Stimulated activated naive CD8-positive, alpha-beta T cell treated with anti-CD3 and anti-CD28 coated beads, Interleukin-15, amount 100 ng/mL, for 72 hours (primary cell): Measurements from ENCODE around the gene STK11IP.

Experiments used
- ATAC-seq: fragments of 150-1000 bp; cut with Tn5 transposase; 2 replicates; pipeline ENCODE4 v1.10.0; 2021; ENCODE audit warnings: mild to moderate bottlenecking, moderate library complexity
- DNase-seq, 2 donors: peaks; one replicate each; pipeline ENCODE4 v3.0.0; 2021 to 2022
- H3K27ac Mint-ChIP-seq, 2 donors: one replicate each; pipeline ENCODE4 v1.8.0; 2022; ENCODE audit warnings: mild to moderate bottlenecking in 2 of 2, mixed read lengths in 2 of 2, moderate library complexity in 2 of 2
- H3K27me3 Mint-ChIP-seq: one replicate; pipeline ENCODE4 v1.8.0; 2022; ENCODE audit warnings: mixed read lengths
- H3K4me1 Mint-ChIP-seq: one replicate; pipeline ENCODE4 v1.8.0; 2022; ENCODE audit warnings: mild to moderate bottlenecking, mixed read lengths
- H3K4me3 Mint-ChIP-seq, 2 donors: one replicate each; pipeline ENCODE4 v1.8.0; 2022; ENCODE audit warnings: mild to moderate bottlenecking in 2 of 2, mixed read lengths in 2 of 2, moderate library complexity in 1 of 2
- H3K9me3 Mint-ChIP-seq, 2 donors: one replicate each; pipeline ENCODE4 v1.8.0; 2022; ENCODE audit warnings: mixed read lengths in 2 of 2

Gene STK11IP

DNA sequence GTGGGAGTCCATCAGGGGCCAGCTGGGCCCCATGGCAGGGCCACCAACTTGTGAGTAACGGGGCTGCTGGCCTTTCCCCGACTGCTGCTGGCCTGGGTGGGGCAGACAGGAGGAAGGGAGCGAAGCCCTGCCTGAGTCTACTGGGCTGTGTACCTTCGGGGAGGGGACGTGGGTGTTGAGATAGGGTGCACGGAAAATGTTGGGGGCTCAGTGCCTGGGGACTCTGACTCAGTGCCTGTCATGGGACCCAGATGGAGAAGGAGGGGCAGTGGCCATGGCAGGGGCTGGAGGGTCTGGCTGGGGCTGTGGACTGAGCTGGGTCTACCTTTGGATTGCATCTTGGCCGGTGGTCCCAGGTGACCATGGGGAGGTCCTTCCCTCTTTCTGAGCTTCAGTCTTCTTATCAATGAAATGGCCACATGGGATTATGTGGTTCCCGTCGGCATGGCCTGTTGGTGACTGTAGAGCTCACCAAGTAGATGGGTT, 33.8 kb downstream of the STK11IP start:
- H3K4me1 Mint-ChIP-seq, result peaks cover 21% of the 10 kb centered on the region
- ATAC-seq (no peak), DNase-seq (no peak)
- H3K9me3 Mint-ChIP-seq, result no peaks in the 10 kb centered on the region
- no peak overlapping the region for H3K27ac Mint-ChIP-seq
- H3K27me3 Mint-ChIP-seq, result peaks cover 29% of the 10 kb centered on the region
- no peak overlapping the region for H3K4me3 Mint-ChIP-seq

DNA sequence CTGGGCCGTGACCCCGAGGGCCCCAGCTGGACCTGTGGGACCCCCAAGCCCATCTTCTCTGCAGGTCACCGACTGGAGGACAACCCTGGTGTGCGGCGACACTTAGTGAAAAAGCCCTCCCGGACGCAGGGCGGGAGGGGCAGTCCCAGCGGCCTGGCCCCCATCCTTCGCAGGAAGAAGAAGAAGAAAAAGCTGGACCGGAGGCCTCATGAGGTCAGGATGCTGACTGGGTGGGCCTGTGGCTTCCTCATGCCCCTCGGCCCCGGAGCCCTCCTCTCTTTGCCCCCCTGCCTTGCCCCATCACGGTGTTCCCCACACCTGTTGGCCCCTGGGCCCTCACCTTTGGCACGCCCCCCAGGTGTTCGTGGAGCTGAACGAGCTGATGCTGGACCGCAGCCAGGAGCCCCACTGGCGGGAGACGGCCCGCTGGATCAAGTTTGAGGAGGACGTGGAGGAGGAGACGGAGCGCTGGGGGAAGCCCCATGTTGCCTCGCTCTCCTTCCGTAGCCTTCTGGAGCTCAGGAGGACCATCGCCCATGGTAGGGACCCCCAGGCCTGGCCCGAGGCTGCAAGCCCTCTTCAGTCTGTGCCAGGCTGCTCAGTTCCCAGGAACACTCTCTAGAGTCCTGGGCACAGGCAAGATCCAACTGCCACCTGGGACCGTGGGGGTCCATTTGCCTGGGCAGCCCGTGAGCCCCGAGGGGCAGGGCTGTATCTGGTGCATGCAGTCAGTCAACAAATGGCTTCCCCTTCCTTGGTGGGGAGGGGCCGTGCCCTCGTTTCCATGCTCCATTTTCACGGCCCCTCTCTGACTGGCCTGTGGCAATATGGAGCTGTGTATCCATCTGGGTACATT, 34.5 kb downstream of the STK11IP start:
- Mint-ChIP-seq H3K9me3 (no peaks in the 10 kb centered on the region), H3K27me3 (peaks cover 27% of the 10 kb centered on the region), H3K4me1 (peaks cover 16% of the 10 kb centered on the region), H3K4me3 (no peak overlapping the region), H3K27ac (no peak overlapping the region)
- DNase-seq, result no peak
- ATAC-seq, result no peak

DNA sequence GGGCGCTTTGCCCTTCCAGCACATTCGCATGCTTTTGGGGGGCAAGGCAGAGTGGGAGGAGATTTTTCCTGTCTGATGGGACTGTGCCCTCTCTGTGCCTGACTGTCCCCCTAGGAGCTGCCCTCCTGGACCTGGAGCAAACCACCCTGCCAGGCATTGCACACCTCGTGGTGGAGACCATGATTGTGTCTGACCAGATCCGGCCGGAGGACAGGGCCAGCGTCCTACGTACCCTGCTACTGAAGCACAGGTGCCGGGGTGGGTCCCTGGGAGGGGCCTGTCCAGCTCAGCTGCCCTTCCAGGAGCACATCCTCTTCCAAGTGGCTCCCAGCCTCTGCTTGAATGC, 35.1 kb downstream of the STK11IP start:
- Mint-ChIP-seq H3K9me3 (no peaks in the 10 kb centered on the region), H3K4me1 (peaks cover 15% of the 10 kb centered on the region), H3K27me3 (peaks cover 24% of the 10 kb centered on the region), H3K4me3 (no peak overlapping the region), H3K27ac (no peak overlapping the region)
- DNase-seq, result peak in 1 of 2 donors; percentile 6
- ATAC-seq, result no peak

DNA sequence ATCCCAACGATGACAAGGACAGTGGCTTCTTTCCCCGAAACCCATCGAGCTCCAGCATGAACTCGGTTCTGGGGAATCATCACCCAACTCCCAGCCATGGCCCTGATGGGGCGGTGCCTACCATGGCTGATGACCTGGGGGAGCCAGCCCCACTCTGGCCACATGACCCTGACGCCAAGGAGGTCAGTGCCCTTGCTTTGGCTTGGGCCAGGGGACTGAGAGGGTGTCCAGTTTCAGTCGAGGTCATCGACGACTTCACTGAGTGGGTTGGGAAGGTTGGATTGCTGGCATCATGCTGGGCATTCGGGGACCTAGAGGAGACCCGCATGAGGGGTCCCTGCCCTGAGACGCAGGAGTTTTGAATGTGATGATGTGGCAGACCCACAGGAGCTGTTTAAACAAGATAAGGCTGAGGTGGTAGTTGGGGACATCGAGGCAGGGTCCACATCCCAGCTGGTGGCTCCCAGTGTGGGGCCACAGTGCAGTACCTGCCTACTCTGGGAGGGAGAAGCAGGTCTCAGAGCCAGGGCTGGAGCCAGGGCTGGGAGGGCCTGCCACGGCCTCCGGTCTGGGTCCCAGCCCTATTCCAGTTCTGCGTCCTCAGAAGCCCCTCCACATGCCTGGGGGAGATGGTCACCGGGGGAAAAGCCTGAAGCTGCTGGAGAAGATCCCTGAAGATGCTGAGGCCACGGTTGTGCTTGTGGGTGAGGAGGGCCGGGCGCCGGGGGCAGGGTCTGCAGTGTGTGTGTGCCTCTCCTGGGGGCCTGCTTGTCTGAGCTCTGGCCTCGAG, 35.8 kb downstream of the STK11IP start:
- Mint-ChIP-seq H3K27ac (no peak overlapping the region), H3K27me3 (peaks cover 18% of the 10 kb centered on the region), H3K4me1 (peaks cover 15% of the 10 kb centered on the region), H3K9me3 (no peaks in the 10 kb centered on the region), H3K4me3 (no peak overlapping the region)
- ATAC-seq (no peak), DNase-seq (peak in 1 of 2 donors; percentile 6)

DNA sequence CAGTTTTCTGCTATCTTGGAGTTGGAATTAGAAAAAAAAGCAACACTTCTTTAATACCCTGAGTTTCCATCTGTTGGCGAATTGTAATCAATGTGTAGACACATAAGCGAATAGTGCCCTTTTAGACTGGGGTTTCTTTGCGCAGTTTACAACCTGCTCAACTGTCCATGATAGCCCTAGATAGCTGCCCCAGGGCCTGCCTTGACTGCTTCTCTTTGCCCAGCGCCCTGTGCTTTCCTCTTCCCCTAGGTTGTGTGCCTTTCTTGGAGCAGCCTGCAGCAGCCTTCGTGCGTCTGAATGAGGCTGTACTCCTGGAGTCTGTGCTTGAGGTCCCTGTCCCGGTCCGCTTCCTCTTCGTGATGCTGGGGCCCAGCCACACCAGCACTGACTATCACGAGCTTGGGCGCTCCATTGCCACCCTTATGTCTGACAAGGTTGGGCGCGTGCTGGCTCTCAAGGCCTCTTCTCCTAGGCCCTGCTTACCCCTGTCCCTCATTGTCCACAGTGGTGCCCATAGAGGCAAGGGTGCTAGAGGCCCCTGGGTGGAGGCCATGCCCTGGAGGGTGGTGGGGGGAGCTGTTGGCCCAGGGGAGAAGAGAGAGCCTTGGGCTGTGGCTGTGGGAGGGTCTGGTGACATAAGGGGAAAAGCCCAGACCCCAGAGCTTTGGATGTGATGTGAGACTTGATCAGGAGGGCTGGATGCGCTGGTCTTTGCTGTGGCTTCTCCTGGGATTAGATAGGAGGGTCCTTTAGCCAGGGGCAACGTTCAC, 36.7 kb downstream of the STK11IP start:
- Mint-ChIP-seq H3K4me3 (no peak overlapping the region), H3K4me1 (peaks cover 15% of the 10 kb centered on the region), H3K27me3 (peaks cover 11% of the 10 kb centered on the region), H3K9me3 (no peaks in the 10 kb centered on the region), H3K27ac (peak overlapping the region in 1 of 2 donors; percentile 12)
- ATAC-seq (no peak), DNase-seq (no peak)

DNA sequence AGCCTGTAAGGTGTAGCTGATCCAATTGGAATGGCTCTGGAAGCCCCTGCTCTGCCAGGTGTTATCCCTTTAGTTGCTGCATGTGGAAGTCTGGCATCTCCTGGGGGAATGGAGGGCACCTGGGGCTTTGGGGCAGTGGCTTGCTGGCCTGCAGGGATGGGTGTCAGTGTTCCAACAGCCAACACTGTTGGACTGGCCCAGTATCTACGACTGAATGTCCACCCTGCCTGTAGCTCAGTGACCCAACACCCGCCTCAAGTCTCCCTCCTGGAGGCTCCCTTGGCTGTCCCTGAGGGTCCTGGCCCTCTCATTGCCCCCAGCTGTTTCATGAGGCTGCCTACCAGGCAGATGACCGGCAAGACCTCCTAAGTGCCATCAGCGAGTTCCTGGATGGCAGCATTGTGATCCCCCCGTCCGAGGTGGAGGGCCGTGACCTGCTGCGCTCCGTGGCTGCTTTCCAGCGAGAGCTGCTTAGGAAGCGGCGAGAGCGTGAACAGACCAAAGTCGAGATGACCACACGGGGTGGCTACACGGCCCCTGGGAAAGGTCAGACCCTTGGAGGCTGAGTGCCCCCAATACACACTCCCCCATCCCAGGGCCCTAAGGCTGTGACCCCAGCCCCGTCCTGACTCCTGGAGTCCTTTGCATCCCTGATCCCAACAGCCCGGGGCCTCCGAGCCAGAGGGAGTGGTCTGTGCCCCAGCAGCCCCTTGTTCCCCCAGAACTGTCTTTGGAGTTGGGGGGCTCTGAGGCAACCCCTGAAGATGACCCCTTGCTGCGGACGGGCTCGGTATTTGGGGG, 37.5 kb downstream of the STK11IP start:
- H3K27ac Mint-ChIP-seq, result no peak overlapping the region
- no peak for DNase-seq
- H3K4me3 Mint-ChIP-seq, result no peak overlapping the region
- H3K4me1 Mint-ChIP-seq, result peaks cover 15% of the 10 kb centered on the region
- no peaks in the 10 kb centered on the region for H3K9me3 Mint-ChIP-seq
- H3K27me3 Mint-ChIP-seq, result peaks cover 11% of the 10 kb centered on the region
- no peak for ATAC-seq

DNA sequence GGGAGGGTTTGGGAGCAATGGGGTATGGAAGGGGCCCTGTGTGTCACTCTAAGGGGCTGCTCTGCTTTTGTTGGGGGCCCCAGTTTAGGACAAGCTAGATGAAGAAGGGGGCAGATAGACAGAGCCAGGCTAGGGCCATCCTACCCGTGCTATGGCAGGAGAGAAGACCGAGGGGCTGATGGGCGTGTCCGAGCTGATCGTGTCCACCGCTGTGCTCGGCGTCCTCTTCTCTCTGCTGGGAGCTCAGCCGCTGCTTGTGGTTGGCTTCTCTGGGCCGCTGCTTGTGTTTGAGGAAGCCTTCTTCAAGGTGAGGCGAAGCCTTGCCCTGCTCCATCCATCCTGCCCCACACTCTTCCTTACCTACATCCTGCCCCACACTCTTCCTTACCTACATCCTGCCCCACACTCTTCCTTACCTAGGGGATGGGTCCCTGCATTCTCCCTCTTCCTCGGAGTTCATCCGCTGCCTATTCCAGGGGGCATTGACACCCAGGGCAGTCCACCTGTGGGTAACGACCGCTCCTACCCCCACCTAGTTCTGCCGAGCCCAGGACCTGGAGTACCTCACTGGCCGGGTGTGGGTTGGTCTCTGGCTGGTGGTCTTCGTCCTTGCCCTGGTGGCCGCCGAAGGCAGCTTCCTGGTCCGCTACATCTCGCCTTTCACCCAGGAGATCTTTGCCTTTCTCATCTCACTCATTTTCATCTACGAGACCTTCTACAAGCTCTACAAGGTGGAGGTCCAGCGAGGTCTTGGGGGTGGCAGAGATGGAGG, 38.7 kb downstream of the STK11IP start:
- Mint-ChIP-seq H3K4me3 (no peak overlapping the region), H3K27ac (no peak overlapping the region), H3K4me1 (peaks cover 4% of the 10 kb centered on the region), H3K27me3 (peaks cover 15% of the 10 kb centered on the region), H3K9me3 (no peaks in the 10 kb centered on the region)
- DNase-seq (no peak), ATAC-seq (no peak)

DNA sequence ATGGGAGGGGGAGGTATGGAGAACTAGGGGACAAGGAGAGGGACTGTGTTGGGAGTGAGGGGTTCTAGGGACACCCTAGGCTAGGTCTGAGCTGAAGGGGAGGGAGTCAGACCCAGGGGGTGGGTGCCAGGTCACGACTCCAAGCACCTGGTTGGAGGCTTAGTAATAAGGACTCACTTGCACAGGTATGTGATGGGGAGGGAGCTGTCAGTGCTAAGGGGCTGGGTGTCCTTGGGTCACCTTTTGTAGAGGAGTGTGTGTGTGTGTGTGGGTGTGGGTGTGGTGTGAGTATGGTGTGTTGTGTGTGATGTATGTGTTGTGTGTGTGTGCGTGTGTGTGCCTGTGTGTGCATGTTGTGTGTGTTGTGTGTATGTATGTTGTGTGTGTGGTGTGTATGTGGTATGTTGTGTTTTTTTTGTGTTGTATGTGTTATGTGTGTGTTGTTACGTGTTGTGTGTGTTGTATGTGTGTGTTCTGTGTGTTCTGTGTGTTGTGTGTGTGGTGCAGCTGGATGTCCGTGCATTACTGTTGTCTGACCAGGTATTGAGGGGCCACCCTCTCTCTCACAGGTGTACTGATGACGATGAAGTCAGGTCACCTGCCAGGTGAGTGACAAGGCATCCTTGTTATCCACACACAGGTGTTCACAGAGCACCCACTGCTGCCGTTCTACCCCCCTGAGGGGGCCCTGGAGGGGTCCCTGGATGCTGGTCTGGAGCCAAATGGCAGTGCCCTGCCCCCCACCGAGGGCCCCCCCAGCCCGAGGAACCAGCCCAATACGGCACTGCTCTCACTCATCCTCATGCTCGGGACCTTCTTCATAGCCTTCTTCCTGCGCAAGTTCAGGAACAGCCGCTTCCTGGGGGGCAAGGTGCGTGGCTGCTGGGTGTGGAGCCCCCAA, 39.5 kb downstream of the STK11IP start:
- H3K27me3 Mint-ChIP-seq, result peaks cover 22% of the 10 kb centered on the region
- no peaks in the 10 kb centered on the region for H3K9me3 Mint-ChIP-seq
- peaks cover 7% of the 10 kb centered on the region for H3K4me1 Mint-ChIP-seq
- DNase-seq (no peak), ATAC-seq (no peak)
- no peak overlapping the region for H3K27ac Mint-ChIP-seq
- no peak overlapping the region for H3K4me3 Mint-ChIP-seq

DNA sequence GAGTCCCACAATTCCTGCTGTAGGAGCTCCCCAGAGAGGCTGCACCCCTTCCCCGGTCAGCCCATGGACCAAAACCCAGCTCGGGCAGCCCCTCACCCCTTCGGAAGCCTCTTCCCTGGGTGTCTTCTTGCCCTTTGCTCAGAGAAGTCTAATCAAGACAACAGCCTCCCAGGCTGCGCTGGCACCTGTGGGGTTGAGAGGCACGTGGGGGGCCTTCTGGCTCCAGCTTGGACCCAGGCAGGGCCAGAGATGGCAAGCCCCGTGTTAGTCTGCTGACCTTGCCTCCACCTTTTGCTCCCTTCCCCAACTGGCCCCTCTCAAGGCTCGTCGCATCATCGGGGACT, 40.2 kb downstream of the STK11IP start:
- Mint-ChIP-seq H3K27me3 (peaks cover 27% of the 10 kb centered on the region), H3K27ac (no peak overlapping the region), H3K9me3 (no peaks in the 10 kb centered on the region), H3K4me3 (no peak overlapping the region), H3K4me1 (peaks cover 13% of the 10 kb centered on the region)
- DNase-seq (no peak), ATAC-seq (no peak)

DNA sequence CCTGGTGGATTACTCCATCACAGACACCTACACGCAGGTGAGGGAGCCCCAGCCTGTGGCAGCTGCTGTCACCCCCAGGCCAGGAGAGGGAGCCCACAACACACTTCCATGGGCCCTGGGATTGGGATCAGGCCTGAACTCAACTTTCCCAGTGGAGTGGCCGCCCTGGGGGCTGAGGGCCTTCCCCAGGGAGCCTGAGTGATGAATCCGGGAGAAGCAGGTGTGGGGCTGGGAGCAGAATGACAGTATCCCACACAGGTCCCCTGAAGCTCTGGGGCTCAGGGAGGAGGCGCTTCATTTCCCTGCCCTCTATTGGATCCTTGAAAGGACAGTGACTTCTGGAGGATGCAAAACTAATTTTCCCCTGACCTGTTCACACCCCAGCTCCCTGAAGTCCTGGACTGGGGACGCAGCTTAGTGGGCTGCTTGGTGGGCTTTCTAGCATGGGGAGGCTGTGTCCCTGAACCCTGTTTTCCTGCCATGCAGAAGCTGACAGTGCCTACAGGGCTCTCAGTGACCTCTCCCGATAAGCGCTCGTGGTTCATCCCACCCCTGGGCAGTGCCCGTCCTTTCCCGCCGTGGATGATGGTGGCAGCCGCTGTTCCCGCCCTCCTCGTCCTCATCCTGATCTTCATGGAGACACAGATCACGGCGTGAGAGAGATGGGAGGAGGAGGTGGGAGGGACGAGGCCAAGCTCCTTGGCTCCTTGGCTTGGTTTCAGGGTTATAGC, 40.7 kb downstream of the STK11IP start:
- DNase-seq (no peak), ATAC-seq (no peak)
- H3K27ac Mint-ChIP-seq, result no peak overlapping the region
- H3K4me1 Mint-ChIP-seq, result peaks cover 18% of the 10 kb centered on the region
- no peak overlapping the region for H3K4me3 Mint-ChIP-seq
- no peaks in the 10 kb centered on the region for H3K9me3 Mint-ChIP-seq
- H3K27me3 Mint-ChIP-seq, result peaks cover 33% of the 10 kb centered on the region

DNA sequence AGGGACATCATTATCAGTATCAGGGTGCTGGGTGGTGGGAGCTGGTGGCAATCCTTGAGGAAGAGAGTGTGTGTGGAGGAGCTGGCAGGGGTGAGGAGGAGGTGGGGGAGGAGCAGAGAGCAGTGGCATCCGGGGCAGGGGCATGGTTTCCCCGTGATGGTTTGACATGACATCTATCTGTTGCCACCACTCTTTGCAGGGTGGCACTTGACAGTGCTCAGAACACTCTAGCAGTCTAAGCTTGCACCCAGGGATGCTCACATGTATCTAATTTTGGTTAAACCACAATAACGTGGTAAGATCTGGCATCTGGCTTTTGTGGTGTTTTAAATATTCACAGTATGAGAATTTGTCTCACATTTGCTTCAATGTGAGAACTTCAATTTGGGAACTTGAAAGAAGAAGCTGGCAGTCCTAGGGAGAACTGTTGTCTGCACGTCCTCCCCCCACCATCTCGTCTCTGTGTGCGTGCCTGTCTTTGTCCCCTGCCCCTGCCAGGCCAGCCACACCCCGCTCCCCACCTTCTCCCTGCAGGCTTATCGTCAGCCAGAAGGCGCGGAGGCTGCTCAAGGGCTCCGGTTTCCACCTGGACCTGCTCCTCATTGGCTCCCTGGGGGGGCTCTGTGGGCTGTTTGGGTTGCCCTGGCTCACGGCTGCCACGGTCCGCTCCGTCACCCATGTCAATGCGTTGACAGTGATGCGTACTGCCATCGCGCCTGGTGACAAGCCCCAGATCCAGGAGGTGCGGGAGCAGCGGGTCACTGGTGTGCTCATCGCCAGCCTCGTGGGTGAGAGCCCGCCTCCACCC, 41.5 kb downstream of the STK11IP start:
- no peak overlapping the region for H3K27ac Mint-ChIP-seq
- DNase-seq (no peak), ATAC-seq (no peak)
- H3K4me1 Mint-ChIP-seq, result peaks cover 18% of the 10 kb centered on the region
- peaks cover 41% of the 10 kb centered on the region for H3K27me3 Mint-ChIP-seq
- H3K9me3 Mint-ChIP-seq, result no peaks in the 10 kb centered on the region
- H3K4me3 Mint-ChIP-seq, result no peak overlapping the region

DNA sequence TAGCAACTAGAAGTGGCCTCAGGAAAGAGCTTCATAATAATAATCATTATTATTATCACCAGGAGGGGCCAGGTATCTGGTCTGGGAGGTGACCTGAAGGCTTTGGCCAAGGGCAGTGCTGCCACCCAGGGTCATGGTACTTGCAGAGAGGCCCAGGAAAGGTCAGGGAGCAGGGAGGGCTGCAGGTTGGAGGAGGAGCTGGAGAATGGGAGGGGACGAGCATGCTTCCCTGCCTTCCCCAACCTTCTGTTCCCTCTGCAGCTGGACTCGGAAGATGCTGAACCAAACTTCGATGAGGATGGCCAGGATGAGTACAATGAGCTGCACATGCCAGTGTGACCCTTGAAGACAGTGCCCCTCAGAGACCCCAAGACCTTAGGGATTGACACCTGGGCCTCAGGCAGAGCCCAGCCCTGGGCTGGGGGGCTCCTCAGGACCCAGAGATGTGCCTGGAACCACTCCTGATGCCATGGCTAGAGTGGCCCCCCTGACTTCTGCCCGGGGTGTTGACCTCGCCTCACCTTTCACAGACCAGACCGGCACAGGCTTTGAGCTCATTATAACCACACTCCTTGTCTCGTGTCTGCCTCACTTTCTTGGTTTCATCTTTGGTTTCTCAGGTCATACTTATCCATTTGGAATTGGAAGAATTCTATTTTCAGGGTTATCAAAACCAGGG, 43.9 kb downstream of the STK11IP start:
- Mint-ChIP-seq H3K4me1 (peaks cover 18% of the 10 kb centered on the region), H3K27ac (peak overlapping the region in 1 of 2 donors; percentile 16), H3K27me3 (peaks cover 49% of the 10 kb centered on the region), H3K4me3 (no peak overlapping the region), H3K9me3 (no peaks in the 10 kb centered on the region)
- ATAC-seq, result no peak
- no peak for DNase-seq
